GM19467 (cell line): ENCODE data around the gene TNFRSF18.
"Not testable (repeated sequence)": the region's sequence is repeated elsewhere in the genome, so short reads cannot be mapped to it uniquely, and the experiment has no call there.

ENCODE experiments used
- ATAC-seq: cut with Tn5 transposase; IDR thresholded peaks from one replicate; pipeline ENCODE4 v1.9.1; 2021; ENCODE audit warnings: mild to moderate bottlenecking, moderate library complexity; ENCODE audit not compliant: unreplicated experiment

The TNFRSF18 gene

GRCh38 chr1:1179983-1180861 is 26.2 kb downstream of the TNFRSF18 start:
- no peak for ATAC-seq

DNA sequence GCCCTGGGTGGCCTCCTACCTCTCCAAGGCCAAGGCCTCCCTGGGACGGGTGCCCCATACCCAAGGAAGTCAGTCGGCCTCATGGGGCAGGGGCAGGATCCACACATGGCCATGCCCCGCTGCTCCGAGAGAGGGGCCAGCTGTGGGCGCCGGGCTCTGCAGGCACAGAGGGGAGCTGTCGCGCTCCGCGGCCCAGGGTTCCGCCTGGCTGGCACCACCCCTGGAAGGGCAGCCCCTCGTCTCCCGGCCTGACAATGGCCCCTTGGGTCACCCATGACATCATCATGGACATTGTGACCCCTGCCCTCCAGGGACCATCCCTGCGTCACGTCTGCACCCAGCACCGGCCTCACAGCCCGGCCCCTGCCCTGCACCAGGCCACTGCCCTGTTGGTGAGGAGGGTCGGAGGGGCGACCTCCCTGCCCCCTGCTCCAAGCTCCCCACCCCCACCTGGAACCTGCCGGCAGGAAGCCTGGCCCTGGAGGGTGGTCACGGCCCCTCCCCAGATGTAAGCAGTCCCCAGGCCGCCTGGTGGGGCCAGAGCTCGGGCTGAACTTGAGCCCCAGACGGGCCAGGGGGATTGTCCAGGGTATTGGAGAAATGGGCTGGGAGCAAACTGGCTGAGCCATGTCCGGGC is 26.9 kb downstream of the TNFRSF18 start:
- ATAC-seq: no peak

- no peak for ATAC-seq
Observed at GRCh38 chr1:1178794-1179331, 27.5 kb downstream of the TNFRSF18 start.

DNA sequence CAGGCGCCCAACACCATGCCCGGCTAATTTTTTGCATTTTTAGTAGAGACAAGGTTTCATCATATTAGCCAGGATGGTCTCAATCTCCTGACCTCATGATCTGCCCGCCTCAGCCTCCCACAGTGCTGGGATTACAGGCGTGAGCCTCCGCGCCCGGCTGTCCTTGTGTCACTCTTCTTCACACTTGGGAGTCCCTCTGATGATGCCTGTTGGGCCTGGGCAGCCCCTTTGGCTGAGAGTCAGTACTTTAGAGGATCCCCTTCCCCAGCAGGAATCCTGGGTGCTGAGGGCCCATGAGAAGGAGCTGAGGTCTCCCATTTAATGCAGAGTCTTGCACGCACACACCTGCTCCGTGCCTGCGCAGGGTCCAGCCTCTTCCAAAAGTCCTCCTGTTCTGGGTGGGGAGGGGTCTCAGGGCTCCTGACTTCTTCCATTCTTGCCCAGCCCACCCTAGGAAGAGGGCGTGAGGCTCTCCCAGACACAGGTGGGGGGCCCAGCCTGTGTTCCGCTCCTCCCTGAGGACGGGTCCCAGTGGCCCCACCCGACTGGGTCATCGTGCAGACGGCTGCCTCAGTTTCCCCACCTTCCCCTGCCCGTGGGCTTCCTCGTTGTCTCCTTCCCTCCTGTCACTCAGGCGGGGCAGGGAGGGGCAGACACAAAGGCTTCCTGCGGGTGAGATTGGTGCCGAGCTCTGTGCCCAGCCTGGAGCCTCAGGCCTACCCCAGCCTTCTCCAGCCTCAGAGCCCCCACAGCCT is 28.8 kb downstream of the TNFRSF18 start:
- no peak for ATAC-seq

DNA sequence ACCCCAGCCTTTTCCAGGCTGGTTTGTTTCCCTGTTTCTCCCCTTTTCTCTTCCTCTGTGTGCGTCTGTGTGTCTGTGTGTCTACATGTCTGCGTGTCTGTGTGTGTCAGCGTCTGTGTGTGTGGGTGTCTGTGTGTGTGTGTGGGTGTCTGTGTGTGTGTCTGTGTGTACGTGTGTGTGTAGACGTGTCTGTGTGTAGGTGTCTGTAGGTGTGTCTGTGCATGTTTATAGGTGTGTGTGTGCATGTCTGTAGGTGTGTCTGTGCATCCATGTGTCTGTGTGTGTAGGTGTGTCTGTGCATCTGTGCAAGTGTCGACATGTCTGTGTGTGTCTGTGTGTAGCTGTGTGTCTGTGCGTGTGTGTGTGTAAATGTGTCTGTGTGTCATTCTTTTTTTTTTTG is 29.5 kb downstream of the TNFRSF18 start:
- ATAC-seq: no peak

GRCh38 chr1:1176063-1176761 is 30.2 kb downstream of the TNFRSF18 start:
- ATAC-seq: not testable (repeated sequence)

DNA sequence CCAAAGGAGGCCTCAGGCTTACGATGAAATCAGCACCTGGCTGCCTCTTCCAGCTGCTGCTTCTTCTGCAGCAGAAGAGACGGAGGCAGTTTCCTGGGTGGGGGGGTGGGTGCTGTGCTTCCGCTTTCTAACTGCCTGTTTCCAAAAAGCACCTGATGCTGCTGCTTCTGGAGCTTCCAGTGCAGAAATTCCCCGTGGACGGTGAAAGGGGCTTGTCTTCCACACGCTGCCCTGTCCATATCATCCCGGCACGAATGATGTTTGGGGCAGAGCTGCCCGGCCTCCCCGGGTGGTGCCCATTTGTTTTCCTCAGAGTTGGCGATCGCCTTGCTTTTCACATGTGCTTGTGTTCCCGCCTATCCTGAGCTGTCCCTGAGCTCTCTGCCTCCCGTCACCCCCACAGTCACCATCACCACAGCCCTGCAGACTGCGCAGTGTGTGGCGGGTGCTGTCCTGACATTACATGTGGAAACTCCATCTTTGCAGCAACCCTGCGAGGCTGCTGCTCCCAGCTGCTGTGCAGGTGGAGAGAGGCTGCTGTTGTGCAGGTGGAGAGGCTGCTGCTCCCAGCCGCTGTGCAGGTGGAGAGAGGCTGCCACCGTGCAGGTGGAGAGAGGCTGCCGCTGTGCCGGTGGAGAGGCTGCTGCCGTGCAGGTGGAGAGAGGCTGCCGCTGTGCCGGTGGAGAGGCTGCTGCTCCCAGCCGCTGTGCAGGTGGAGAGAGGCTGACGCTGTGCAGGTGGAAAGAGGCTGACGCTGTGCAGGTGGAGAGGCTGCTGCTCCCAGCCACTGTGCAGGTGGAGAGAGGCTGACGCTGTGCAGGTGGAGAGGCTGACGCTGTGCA is 30.9 kb downstream of the TNFRSF18 start:
- ATAC-seq: no peak

GRCh38 chr1:1173793-1174415 is 32.5 kb downstream of the TNFRSF18 start, which contains the start of gene TTLL10:
Gene TTLL10, plus strand, starts transcription at chr1:1173880. Its CDS starts 5,336 bp downstream, at chr1:1179216.
- no peak for ATAC-seq

GRCh38 chr1:1173061-1173792 is 33.2 kb downstream of the TNFRSF18 start:
- ATAC-seq: no peak

DNA sequence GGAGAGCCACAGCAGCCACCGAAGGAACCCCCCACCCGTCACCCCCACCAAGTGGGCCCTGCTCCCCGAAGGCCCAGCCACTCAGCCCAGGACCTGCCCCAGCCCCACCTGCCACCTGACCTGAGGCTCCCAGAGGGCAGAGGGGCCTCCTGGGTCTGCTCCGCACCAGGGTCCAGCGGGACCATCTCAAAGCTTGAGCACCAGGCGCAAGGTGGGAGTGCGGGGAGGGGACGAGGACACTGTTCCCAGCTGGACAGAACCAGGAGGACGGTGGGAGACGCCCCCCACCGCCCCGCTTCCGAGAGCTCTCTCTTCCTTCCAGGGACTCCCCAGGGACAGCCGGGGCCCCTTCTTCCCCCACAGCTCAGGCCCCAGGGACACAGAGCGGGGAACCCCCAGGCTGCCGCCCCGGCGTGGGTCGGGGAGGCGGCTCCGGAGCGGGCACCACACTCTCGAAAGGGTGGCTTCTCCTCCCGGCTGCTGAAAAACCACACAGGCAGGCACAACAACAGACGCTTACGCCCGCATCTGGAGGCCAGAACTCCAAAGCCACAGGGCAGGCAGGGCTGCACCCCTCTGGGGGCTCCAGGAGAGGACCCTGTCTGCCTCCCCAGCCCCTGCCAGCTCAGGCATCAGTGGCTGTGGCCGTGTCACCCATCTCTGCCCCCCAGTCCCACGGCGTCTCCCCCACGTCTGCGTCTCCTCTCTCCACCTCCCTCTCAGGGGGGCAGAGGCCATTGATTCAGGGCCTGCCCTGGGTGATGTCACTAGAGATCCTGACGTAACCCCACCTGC is 34.6 kb downstream of the TNFRSF18 start:
- no peak for ATAC-seq

DNA sequence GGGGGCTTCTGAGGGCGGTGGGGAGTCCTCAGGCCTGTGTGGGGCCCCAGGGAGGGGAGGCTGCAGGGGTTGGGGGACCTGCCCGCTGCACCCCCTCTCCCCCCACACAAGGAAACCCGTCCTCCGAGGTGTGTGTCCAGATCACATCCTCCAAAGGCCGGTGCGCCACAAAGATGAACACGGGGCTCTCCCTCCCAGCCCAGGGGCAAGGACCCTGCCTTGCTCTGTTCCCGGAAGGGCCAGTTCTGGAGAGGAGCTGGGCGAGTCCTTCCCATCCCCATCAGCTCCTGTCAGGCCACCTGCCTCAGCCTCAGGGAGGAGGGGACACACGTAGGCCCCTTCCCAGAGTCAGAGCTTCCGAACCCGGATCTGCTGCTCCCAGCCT is 35.2 kb downstream of the TNFRSF18 start:
- ATAC-seq: no peak

DNA sequence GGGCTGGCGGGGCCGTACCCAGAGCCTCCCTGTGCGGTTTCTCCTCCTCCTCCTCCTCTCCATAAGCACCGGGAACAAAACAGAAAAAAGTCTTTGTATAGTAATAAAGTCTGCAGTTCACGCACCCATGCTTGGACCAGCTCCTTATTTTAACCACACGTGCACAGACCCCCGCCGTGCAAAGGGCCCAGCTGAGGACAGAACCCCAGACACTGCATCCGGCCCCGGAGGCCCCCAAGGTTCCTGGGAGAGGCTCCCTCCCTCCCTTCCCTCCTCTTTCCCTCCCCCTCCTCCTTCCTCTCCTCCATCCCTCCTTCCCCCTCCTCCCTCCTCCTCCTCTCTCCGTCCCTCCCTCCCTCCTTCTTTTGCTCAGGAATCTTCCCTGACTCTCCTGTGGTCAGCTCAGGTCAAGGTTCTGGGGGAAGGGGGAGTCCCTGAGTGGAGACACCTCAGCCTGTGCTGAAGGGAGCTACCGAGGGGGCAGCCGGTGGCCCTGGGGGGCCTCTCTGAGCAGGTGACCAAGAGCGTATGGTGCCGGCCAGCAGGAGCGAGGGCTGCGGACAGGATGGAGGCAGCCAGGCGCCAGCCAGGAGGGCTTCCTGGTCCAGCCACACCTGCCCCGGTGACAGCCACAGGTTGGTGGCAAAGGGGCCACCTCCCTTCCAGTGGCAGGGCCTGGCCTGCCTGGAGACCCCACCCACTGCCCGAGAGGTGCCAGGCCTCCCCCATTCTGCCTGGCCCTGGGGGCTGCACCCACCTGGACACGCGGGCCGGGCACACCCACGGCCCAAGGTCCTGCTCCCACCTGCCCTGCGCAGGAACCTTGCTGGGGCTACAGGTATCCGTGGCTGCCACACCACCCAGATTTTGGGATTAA is 35.9 kb downstream of the TNFRSF18 start:
- ATAC-seq: no peak

GRCh38 chr1:1169429-1170214 is 36.8 kb downstream of the TNFRSF18 start:
- ATAC-seq: no peak

DNA sequence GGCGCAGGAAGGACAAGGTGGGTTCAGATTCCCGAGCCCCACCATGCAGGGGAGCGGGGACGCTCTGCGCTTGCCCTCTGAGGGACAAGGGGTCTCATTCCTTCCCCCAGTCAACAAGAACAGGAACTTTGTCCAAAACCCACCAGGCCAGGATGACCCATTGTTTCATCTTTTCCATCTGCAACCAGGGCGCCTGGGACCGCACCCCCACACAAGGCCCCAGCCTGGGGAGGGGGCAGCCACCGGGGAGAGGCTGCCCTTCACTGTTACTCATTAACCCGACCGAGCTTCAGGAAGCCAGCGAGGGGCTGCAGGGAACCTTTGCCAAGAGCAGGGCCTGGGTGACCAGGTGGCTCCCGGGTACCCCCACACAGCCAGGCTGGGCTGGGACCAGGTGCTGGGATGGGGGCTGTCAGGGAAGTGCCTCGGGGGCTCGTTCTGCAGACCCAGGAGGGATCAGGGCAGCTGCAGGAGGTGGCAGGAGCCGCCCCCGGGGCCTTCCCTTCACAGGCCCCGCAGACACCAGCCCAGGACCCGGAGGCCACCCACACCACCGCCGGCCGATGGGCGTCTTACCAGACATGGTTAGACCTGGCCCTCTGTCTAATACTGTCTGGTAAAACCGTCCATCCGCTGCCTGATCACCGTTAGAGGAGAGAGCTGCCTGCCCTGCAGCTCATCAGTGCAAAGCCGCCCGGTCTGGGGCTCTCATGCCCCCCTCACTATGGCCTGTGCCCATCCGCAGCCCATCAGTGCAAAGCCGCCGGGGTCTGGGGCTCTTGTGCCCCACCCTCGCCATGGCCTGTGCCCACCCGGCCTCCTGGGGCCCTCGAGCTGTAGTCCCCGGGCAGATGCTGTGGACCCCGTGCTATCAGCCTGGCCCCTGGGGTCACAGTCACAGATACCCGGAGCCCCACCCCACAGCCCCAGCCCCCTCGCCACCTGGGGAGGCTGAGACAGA is 37.7 kb downstream of the TNFRSF18 start:
- no peak for ATAC-seq
